HG02798 (cell line): ENCODE measurements around the gene ABHD11.

Source experiments
- ATAC-seq: cut with Tn5 transposase; IDR thresholded peaks from one replicate; pipeline ENCODE4 v1.9.1; 2021; ENCODE audit warnings: mild to moderate bottlenecking; ENCODE audit not compliant: unreplicated experiment, poor library complexity

ABHD11 gene

DNA sequence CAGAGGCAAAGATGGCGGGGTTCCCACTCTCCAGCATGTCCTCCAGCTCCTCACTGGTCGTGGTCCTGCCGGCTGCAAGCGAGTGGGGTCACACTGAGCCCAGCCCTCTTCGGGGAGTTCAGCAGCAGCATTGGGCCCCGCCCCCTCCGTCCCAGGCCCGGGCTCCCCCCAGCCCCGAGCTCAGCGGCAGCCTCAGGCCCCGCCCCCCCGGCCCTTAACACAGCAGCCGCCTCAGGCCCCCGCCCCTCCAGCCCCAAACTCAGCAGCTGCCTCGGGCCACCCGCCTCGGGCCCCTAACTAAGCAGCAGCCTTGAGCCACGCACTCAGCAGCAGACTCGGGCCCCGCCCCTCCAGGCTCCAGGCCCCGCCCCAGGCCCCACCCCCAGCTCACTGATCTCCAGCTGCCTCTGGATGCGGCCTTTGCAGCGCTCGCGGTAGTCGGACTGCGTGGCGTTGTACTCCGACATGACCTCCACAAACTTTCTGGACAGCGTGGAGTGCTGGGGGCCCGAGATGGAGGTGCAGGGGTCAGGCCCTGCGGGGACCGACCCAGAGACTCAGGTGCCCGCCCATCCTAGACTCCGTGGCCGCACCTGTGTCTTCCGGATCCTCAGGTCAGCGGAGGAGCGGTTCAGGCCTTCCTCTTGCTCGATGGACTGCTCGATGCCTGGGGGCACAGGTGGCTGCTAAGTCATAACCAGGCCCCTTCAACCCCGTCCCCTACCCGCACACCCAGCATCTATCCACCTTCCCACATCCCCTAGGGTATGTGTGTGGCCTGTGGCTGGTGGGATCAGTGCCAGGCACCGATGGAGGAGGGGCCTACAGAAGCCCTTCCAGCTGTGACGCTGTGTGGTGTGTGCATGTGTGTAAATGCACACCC is 34.6 kb downstream of the ABHD11 start:
- ATAC-seq = no peak

DNA sequence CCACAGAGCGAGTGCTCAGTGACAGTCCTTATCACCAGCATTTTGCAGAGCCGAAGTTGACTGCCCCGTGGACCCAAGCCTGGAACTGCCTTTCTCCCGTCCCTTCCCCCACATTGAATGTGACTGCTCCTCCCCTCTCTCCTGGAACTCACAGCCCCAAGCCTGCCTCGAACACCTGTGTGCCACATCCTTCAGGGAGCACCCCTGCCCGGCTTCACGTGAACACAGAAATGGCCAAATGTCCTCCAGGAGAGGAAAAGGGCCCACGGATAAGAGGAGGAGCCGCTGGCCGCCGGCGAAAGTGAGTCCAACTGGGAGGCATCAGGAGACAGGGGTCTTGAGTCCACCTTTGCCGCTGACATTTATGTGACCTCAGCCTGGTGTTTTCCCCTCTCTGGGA is 35.4 kb downstream of the ABHD11 start:
- no peak for ATAC-seq

DNA sequence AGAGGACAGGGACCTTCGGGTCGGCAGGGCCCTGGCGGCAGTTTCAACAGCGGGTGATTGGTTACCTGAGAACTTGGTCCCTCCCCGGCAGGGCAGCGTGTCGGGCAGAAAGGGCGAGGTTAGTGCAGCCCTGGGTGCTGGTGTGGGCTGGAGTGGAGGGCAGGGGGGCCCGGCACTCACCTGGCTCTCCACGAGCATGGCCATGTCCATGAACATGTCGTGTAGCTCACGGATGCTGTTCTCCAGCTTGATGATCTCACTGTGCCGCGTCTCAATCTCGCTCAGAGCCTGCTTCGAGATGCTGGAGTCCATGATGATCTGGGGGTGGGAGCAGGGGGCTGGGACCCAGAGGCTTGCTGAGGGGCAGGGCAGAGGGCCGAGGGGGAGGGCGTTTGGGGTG is 35.9 kb downstream of the ABHD11 start:
- no peak for ATAC-seq

GRCh38 chr7:73702226-73702625 is 36.4 kb downstream of the ABHD11 start:
- no peak for ATAC-seq

GRCh38 chr7:73701357-73701995 is 37.1 kb downstream of the ABHD11 start:
- no peak for ATAC-seq

- no peak for ATAC-seq
Observed at GRCh38 chr7:73700581-73701134, 37.9 kb downstream of the ABHD11 start.

GRCh38 chr7:73700069-73700423 is 38.6 kb downstream of the ABHD11 start:
- no peak for ATAC-seq

- no peak for ATAC-seq
Observed at GRCh38 chr7:73699370-73700068, 39.1 kb downstream of the ABHD11 start.

DNA sequence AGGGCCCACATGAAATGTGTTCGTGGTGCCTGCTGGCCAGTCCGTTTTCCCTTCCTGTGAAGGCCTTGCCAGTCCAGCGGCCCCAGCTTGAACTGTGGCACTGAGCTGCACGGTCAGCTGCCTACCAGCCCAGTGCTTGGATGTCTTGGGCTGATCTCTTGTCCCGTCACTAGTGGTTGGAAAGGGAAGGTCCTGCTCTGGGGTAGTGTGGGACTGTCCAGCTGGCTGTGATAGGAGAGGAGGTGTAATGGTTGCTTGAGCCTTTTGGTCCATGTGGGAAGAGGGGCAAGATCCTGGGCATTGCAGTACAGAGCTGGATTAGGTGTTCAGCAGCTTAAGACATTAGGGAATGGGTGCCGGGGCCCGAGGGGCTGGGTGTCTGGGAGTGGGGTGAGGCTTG is 40.2 kb downstream of the ABHD11 start:
- ATAC-seq = no peak

GRCh38 chr7:73696372-73696771 is 42.2 kb downstream of the ABHD11 start:
- no peak for ATAC-seq

GRCh38 chr7:73690646-73691045 is 48.0 kb downstream of the ABHD11 start:
- ATAC-seq = no peak

DNA sequence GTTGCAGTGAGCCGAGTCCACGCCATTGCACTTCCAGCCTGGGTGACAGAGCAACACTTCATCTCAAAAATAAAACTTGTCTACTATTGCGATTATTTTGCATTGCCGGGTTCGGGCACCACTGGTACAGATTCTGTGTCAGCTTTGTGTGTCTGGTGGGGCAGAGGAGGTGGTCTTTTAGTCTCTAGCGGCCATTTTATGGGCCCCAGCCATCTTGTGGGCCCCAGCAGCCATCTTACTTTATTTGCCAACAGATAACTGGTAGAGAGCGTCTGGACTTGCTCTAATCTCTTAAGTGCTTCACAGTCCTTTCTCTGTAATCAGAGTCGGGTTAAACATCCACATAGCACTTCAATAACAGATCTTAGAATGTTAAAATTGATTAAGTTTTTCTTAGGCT is 50.3 kb downstream of the ABHD11 start:
- no peak for ATAC-seq
